Aorta (tissue), 5 donors: ENCODE data around the gene SELENOI. TPM values are rescaled to one million over a fixed set of nuclear protein-coding genes. Genes with fewer than 3 reads are reported as not detected.

ENCODE experiments used
- ATAC-seq: fragments of 200-7000 bp; cut with Tn5 transposase; one replicate; pipeline ENCODE4 v1.9.1; 2022; ENCODE audit warnings: moderate library complexity; ENCODE audit not compliant: low FRiP score
- DNase-seq, 2 donors: peaks; one replicate each; pipeline ENCODE4 v3.0.0-alpha.2; 2020
- H3K27ac ChIP-seq, 2 donors: one replicate each; pipeline ENCODE4 v1.5.1; 2013; ENCODE audit warnings: low read length in 2 of 2, mild to moderate bottlenecking in 2 of 2, moderate library complexity in 2 of 2, control low read depth in 1 of 2, inconsistent platforms in 1 of 2, low read depth in 1 of 2
- H3K27me3 ChIP-seq, 2 donors: one replicate each; pipeline ENCODE4 v1.6.1; 2013; ENCODE audit warnings: control low read depth in 1 of 2, low read length in 1 of 2, mild to moderate bottlenecking in 1 of 2, moderate library complexity in 1 of 2; ENCODE audit not compliant: insufficient read depth in 2 of 2, control insufficient read depth in 1 of 2
- H3K36me3 ChIP-seq, 2 donors: one replicate each; pipeline ENCODE4 v1.6.1; 2013; ENCODE audit warnings: control low read depth in 1 of 2, low read length in 1 of 2, mild to moderate bottlenecking in 1 of 2; ENCODE audit not compliant: insufficient read depth in 2 of 2, control insufficient read depth in 1 of 2
- H3K4me1 ChIP-seq, 2 donors: one replicate each; pipeline ENCODE4 v1.6.1; 2013; ENCODE audit warnings: low read length in 2 of 2, control low read depth in 1 of 2, mild to moderate bottlenecking in 1 of 2, moderate library complexity in 1 of 2; ENCODE audit not compliant: insufficient read depth in 2 of 2, control insufficient read depth in 1 of 2
- H3K4me3 ChIP-seq, 2 donors: one replicate each; pipeline ENCODE4 v1.5.1; 2013; ENCODE audit warnings: low read length in 2 of 2, control low read depth in 1 of 2, mild to moderate bottlenecking in 1 of 2
- H3K9me3 ChIP-seq: one replicate; pipeline ENCODE4 v1.6.1; 2013; ENCODE audit warnings: mild to moderate bottlenecking, low read length; ENCODE audit not compliant: control insufficient read depth
- whole genome bisulfite sequencing, 2 donors: extraction: QIAGEN DNeasy Blood & Tissue Kit; methylation state at CpG; one replicate each; pipeline ENCODE4 v1.1.7; 2013; 5-methylcytosine and 5-hydroxymethylcytosine counted together
- intact Hi-C, 2 donors: fragments of 100-400 bp; cut with DNase I; formaldehyde crosslinking; loops; one replicate each; pipeline versions ENCODE4 v1.14.2 to v1.15.0; 2022
- polyA plus RNA-seq, 2 donors: library from polyadenylated mRNA; stranded (reverse); fragments of 200-250 nt; gene quantifications; one replicate each; pipeline ENCODE4 v1.2.3, GENCODE V29; 2013
- total RNA-seq, 2 donors: library from RNA; stranded (reverse); fragmentation: NEBNext Ultra II Directional; extraction: Animal tissue kit (Norgen Biotek cat#: 25700); gene quantifications; one replicate each; pipeline ENCODE4 v1.2.1, GENCODE V29; 2021
- donor health status: healthy with polysubstance abuse.
- donor health status: Bipolar disorder and iron deficiency.
- donor health status: DM: no; HTN: no; CAD: no.
- donor health status: DM: no; HTN: no; CAD: no.
- donor health status: DM: yes; HTN: yes; CAD: no.

SELENOI gene
- total and polyA plus RNA-seq, 4 donors, result 1.4 to 15.8 (median 7.5) TPM

- WGBS, 2 donors, result 52 to 55% methylated on average over 9 of the region's 9 CpGs
- H3K27me3 ChIP-seq, result peaks cover 0 to 2% of the 10 kb centered on the region in 2 donors
- H3K4me1 ChIP-seq, result no peaks in the 10 kb centered on the region
- no peak overlapping the region for H3K27ac ChIP-seq
- DNase-seq (no peak), ATAC-seq (no peak)
- H3K4me3 ChIP-seq, result no peak overlapping the region
- no peaks in the 10 kb centered on the region for H3K9me3 ChIP-seq
- intact Hi-C loops, result no loop called here
- H3K36me3 ChIP-seq, result no peaks in the 10 kb centered on the region
Observed at GRCh38 chr2:26422947-26423629, 77.1 kb downstream of the SELENOI start.

GRCh38 chr2:26423750-26424149, 77.8 kb downstream of the SELENOI start:
- no peaks in the 10 kb centered on the region for H3K36me3 ChIP-seq
- peaks cover 0 to 2% of the 10 kb centered on the region in 2 donors for H3K27me3 ChIP-seq
- intact Hi-C loops, result no loop called here
- H3K27ac ChIP-seq, result no peak overlapping the region
- no peak overlapping the region for H3K4me3 ChIP-seq
- no peaks in the 10 kb centered on the region for H3K4me1 ChIP-seq
- DNase-seq, result no peak
- H3K9me3 ChIP-seq, result no peaks in the 10 kb centered on the region
- ATAC-seq, result no peak
- 82 to 86% methylated on average over 9 of the region's 9 CpGs for WGBS, 2 donors

GRCh38 chr2:26424221-26424620, 78.3 kb downstream of the SELENOI start:
- no peak overlapping the region for H3K4me3 ChIP-seq
- 74 to 75% methylated on average over 3 of the region's 3 CpGs for WGBS, 2 donors
- H3K27me3 ChIP-seq, result peaks cover 0 to 2% of the 10 kb centered on the region in 2 donors
- H3K4me1 ChIP-seq, result no peaks in the 10 kb centered on the region
- H3K27ac ChIP-seq, result no peak overlapping the region
- DNase-seq (no peak), ATAC-seq (no peak)
- no peaks in the 10 kb centered on the region for H3K9me3 ChIP-seq
- intact Hi-C loops, result no loop called here
- H3K36me3 ChIP-seq, result no peaks in the 10 kb centered on the region

GRCh38 chr2:26428846-26429245, 82.9 kb downstream of the SELENOI start:
- H3K4me1 ChIP-seq, result no peaks in the 10 kb centered on the region
- H3K27ac ChIP-seq, result no peak overlapping the region
- intact Hi-C loops, result no loop called here
- DNase-seq, result no peak
- no peaks in the 10 kb centered on the region for H3K27me3 ChIP-seq
- H3K9me3 ChIP-seq, result no peaks in the 10 kb centered on the region
- WGBS, 2 donors, result 83 to 89% methylated on average over 2 of the region's 2 CpGs
- no peak overlapping the region for H3K4me3 ChIP-seq
- H3K36me3 ChIP-seq, result no peaks in the 10 kb centered on the region
- ATAC-seq, result no peak

GRCh38 chr2:26429779-26430578, 84.0 kb downstream of the SELENOI start:
- no peak overlapping the region for H3K27ac ChIP-seq
- DNase-seq, result no peak
- H3K4me3 ChIP-seq, result no peak overlapping the region
- intact Hi-C loops, result no loop called here
- no peaks in the 10 kb centered on the region for H3K27me3 ChIP-seq
- WGBS, 2 donors, result 62 to 66% methylated on average over 8 of the region's 8 CpGs
- no peak for ATAC-seq
- no peaks in the 10 kb centered on the region for H3K36me3 ChIP-seq
- H3K9me3 ChIP-seq, result no peaks in the 10 kb centered on the region
- H3K4me1 ChIP-seq, result no peaks in the 10 kb centered on the region

GRCh38 chr2:26430826-26431225, 84.9 kb downstream of the SELENOI start:
- Histone ChIP-seq H3K27me3 (no peaks in the 10 kb centered on the region), H3K9me3 (no peaks in the 10 kb centered on the region), H3K4me1 (no peaks in the 10 kb centered on the region), H3K27ac (no peak overlapping the region), H3K4me3 (no peak overlapping the region), H3K36me3 (no peaks in the 10 kb centered on the region)
- DNase-seq, result no peak
- no peak for ATAC-seq
- intact Hi-C loops, result no loop called here
- 89 to 90% methylated on average over 7 of the region's 7 CpGs for WGBS, 2 donors

GRCh38 chr2:26432363-26432762, 86.4 kb downstream of the SELENOI start:
- Histone ChIP-seq H3K27ac (no peak overlapping the region), H3K9me3 (no peaks in the 10 kb centered on the region), H3K27me3 (no peaks in the 10 kb centered on the region), H3K4me1 (no peaks in the 10 kb centered on the region), H3K36me3 (no peaks in the 10 kb centered on the region), H3K4me3 (no peak overlapping the region)
- no peak for ATAC-seq
- no peak for DNase-seq
- intact Hi-C loops, result no loop called here

- Histone ChIP-seq H3K4me1 (no peaks in the 10 kb centered on the region), H3K36me3 (no peaks in the 10 kb centered on the region), H3K27me3 (no peaks in the 10 kb centered on the region), H3K4me3 (no peak overlapping the region), H3K27ac (no peak overlapping the region), H3K9me3 (no peaks in the 10 kb centered on the region)
- ATAC-seq, result no peak
- intact Hi-C loops, result no loop called here
- WGBS, 2 donors, result 33 to 40% methylated on average over 2 of the region's 2 CpGs
- no peak for DNase-seq
Observed at GRCh38 chr2:26432859-26433258, 86.9 kb downstream of the SELENOI start.

- H3K9me3 ChIP-seq, result no peaks in the 10 kb centered on the region
- intact Hi-C loops, result no loop called here
- WGBS, 2 donors, result 92 to 93% methylated on average over 2 of the region's 2 CpGs
Observed at GRCh38 chr2:26435106-26435505, 89.2 kb downstream of the SELENOI start.

More at GRCh38 chr2:26435106-26435505, 89.2 kb downstream of the SELENOI start:
- Histone ChIP-seq H3K27me3 (no peaks in the 10 kb centered on the region), H3K4me3 (no peak overlapping the region), H3K27ac (no peak overlapping the region), H3K36me3 (no peaks in the 10 kb centered on the region), H3K4me1 (no peaks in the 10 kb centered on the region)
- DNase-seq (no peak), ATAC-seq (no peak)
